NCI-H1436 (cell line): ENCODE results near the gene ALLC.
"Not testable (repeated sequence)": the region's sequence is repeated elsewhere in the genome, so short reads cannot be mapped to it uniquely, and the experiment has no call there.

Experiments
- DNase-seq: peaks from one replicate; lab custom pipeline; 2025; lab: John Stamatoyannopoulos, UW

ALLC gene

GRCh38 chr2:3626118-3626811, 31.7 kb upstream of the ALLC start:
- peak; percentile 68 for DNase-seq

GRCh38 chr2:3626812-3627499, 31.0 kb upstream of the ALLC start:
- DNase-seq, result peak; percentile 68

DNA sequence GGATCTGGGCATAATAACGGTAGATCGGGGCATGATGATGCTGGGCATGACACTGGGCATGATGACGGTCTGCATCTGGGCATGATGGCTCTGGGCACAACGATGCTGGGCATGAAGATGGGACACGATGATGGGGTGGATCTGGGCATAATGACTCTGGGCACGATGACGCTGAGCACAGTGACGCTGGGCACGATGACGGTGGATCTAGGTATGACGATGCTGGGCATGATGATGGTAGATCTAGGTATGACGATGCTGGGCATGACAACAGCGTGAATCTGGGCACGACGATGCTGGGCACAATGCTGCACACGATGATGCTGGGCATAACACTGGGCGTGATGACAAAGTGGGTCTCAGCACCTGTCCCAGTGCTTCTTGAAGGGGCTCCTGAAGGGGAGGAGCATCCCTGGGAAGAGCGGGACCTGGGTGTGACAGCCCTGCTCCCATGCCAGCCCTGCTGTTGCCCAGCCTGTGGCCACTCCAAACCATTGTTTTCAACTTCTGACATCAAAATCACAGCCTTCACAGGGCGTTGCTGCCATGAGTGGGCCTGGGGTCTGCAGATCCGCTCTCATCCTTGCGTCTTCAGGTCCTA, 30.4 kb upstream of the ALLC start:
- no peak for DNase-seq

DNA sequence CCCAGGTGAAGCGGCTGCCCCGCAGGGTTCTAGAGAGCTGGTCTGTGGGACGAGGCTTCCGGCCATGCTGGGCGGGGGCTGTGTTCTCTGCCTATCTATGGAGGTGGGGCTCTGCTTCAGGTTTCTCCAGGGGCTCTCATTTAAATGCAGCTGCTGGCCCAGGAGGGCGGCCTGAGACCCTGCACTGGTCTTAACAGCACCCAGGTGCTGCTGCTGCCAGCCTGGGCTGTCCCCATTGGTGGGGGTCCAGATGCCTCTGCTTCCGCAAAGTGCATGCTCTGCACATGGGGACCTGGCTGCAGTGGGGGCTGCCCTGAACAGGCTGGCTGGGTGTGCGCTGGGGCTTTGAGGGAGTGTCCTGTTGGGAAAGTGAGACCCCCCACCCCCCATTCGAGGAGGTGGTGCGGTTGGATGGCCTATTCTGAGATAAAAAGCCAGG, 29.7 kb upstream of the ALLC start:
- DNase-seq, result no peak

DNA sequence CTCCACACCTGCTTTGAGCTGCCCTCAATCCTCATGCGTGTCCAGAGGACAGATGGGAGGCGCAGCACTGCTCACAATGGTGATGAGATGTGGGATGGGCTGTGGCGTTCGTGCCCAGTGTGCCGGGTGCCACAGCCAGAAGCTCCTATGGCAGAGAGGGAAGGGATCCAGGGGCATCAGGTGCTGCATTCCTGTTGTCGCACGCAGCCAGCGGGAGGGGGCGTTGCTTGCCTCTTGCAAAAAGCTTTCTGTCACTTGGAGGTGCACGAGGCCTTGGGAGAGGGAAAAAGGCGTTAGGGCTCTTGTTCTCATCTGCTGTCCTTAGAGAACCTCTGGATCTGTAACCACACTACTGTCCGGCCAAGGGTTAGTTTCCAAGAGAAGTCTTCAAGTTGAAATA, 29.2 kb upstream of the ALLC start:
- peak; percentile 78 for DNase-seq

- DNase-seq, result no peak
Measured at GRCh38 chr2:3630631-3631030, 27.4 kb upstream of the ALLC start.

DNA sequence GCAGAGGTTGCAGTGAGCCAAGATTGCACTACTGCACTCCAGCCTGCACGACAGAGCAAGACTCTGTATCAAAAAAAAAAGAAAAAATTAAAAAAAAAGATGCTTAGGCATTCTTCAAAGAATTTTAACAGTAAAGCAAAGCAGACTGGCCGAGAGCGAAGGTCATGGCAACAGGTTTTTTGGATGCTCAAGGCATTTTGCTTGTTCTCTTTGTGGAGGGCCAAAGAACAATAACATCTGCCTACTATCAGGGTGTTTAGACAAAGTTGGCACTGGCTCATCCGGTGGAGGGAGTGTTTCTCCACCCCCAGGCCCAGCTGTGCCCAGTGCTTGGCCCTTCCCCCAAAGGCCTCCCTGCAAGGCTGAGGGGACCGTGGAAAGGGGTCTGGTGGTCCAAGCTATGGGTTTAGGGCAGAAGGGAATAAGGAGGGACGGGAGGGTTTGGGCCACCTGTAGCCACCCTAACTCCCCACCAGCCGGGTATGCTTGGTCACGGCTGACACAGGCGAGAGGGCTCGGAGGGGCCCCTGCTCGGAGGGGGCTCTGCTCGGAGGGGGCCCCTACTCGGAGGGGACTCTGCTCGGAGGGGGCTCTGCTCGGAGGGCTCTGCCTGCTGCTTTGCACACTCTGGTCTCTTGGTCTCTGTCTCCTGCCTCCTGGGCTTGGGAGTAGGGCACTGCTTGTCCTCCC, 26.7 kb upstream of the ALLC start:
- DNase-seq, result no peak

DNA sequence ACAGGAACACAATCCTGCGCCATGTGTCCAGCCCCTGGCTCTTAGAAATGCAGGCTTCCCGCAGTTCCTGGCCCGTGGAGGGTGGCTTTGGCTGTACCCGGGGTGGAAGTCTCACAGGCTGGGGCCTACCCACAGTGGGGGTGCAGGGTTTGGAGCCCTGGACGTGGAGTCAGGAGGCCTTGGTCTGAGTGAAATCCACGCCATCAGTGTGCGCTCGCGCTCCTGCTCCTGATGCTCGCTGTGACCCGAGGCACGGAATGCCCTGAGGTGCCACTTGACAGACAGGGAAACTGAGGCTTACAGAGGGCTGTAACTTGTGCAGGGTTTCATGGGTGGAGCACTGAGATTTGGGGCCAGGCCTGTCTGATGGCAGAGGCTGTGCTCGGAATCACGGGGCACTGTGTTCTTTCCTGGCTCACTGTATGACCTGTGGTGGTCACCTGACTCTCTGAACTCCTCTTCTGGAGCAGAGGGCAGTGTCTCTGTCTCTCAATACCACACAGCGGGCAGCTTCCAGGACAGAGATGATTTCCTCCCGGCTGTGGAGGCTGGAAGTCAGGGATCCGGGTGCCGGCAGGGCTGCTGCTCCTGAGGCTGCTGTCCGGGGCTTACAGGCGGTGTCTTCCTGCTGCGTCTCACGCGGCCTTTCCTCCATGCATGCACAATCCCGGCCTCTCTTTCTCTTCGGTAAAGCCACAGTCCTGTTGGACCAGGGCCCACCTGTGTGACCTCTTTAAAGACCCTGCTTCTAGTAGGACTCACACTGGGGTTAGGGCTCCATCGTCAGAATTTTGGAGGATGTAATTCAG, 25.9 kb upstream of the ALLC start:
- DNase-seq, result no peak

- DNase-seq, result peak; percentile 25
Measured at GRCh38 chr2:3633089-3633981, 24.7 kb upstream of the ALLC start.

DNA sequence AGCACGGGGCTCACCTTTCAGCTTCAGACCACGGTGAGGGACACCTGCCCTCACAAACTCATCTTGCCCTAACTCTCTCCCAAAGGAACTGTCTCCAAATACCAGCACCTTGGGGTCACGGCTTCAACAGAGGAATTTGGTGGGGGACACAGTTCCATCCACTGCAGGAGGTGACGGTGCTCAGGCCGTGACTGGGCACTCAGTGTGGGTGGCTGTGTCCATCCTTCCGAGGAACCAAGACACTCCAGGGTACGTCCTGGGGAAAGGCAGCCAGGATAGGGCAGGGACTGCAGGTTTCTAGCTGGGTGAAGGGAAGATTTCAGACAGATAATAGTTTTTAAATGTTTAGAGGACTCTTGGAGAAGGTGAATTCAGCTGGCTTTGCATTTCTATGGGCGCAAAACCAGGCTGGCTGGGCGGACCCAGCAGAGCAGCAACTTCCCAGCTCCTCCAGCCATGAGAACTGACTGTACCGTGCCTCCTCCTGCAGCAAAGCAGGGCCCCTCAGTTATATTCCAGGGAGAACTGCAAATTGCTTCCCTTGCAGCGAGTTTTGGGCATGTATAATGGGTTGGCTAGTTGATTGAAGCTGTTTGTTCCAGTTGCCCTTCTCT, 23.9 kb upstream of the ALLC start:
- no peak for DNase-seq

GRCh38 chr2:3634596-3635121, 23.3 kb upstream of the ALLC start:
- no peak for DNase-seq

GRCh38 chr2:3635171-3635974, 22.6 kb upstream of the ALLC start:
- no peak for DNase-seq

DNA sequence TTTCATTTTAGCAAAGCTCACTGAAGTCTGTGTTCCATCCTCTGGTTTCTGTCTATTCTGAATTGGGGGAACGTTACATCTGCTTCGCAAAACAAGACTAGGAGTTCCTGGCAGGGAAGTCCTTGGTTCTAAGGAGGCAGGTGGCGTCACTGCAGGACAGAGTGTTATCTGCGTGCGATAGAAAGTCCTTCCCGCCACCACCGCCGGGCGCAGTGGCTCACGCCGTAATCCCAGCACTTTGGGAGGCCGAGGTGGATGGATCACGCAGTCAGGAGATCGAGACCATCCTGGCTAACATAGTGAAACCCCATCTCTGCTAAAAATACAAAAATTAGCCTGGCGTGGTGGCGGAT, 22.0 kb upstream of the ALLC start:
- DNase-seq, result not testable (repeated sequence)

DNA sequence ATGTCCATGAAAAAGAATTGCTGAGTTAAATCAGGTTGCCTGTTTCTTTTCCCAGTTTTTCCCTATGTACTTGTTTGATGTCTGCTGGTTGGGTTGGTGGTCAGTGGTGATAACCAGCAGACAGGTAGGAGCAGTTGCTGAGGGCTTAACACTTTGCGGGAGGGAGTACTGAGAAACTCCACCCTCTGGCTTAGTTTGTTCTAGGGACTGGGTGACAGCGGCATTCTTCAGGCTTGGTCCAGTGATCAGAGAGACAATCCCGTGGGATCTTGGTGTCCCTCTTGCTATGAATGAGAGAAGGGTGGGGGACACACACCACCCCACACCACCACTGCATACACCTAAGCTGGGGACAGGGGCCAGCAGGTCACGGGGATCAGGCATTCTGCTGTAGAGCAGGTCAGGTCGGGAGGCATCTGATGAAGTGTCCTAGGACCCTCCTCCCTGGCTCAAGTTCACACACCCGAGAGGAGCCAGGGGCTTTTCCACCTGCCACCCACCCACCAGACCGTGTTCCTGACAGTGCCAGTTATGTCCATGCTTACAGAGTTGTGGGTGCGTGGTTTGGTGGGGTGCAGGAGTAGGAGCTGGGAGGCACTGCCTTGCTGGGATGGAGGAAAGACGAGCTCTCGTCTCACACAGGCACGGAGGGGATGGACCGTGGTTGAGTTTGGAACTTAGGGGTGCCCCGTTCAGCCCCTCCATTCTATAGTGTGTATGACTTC, 21.3 kb upstream of the ALLC start:
- no peak for DNase-seq

GRCh38 chr2:3637311-3637675, 20.7 kb upstream of the ALLC start:
- DNase-seq, result no peak

DNA sequence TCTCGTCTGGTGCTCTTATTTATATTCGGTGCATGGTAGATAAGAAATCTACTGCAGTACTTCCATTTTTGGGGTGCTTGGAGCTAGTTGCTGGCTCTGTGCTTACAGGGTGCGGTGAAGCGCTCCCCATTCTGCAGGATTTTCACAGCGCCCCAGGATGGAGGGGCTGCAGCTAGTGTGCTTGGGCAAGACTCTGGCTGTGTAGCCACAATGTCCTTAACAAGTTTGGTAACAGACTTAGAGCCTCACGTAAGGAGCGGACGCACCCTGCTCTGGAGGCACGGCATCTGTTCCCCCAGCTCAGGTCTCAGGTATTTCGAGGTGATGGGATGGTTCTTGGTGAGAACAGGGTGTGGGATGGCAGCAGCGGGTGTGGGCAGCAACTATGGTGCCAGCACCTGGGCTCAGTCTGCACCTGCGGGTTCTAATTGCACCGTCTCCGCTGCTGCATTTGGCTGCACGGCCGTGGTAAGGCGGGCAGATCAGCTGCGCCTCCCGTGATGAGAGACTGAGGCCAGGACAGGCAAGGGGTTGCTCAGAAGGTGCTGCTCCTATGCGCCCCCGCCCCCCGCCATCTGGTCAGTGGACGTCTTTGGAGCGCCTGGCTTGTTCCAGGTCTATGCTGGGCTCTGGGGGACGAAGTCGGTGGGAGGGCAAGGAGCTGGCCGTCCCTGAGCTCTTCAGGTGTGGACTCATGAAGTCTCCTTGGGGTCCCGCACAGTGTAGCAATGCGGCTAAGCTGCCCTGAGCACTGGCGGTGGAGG, 20.1 kb upstream of the ALLC start:
- no peak for DNase-seq

DNA sequence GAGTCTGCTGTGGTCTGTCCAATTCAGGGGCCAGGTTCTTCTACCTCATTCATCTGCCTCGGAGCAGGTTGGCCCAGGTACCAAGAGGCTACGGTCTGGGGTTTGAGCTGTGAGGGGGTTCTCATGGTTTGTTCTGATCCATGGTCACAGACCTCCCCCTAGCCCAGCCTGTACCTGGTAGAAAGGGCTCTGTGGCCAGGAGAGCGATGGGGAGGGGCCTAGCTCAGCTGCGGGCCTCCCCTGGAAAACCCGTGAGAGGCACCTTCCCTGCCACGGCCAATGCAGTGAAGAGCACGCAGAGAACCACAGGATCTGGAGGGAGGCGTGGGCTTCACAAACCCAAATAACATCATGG, 19.6 kb upstream of the ALLC start:
- DNase-seq, result no peak

- no peak for DNase-seq
Measured at GRCh38 chr2:3639015-3639630, 18.9 kb upstream of the ALLC start.
